ENCODE results near the gene ARHGAP28. TPM values are rescaled to one million over a fixed set of nuclear protein-coding genes. Genes with fewer than 3 reads are reported as not detected.

ARHGAP28 gene
- total RNA-seq, 1 experiment from 2014 or later: 0.41 TPM

- no peak for ATAC-seq
- Histone ChIP-seq H3K27me3 (ENCODE audit: control insufficient read depth, insufficient read depth, low read length) (no peaks in the 10 kb centered on the region), H3K9me3 (ENCODE audit: control insufficient read depth, insufficient read depth, low read depth, low read length) (no peaks in the 10 kb centered on the region), H3K4me3 (ENCODE audit: low read depth in 2 of 2, low read length in 2 of 2) (no peak overlapping the region), H3K4me1 (ENCODE audit: control insufficient read depth, insufficient read depth, low read length) (no peaks in the 10 kb centered on the region), H3K36me3 (ENCODE audit: control insufficient read depth, insufficient read depth, low read length) (no peaks in the 10 kb centered on the region), H3K27ac (ENCODE audit: low read length) (no peak overlapping the region)
- BruUV-seq (replicated peaks): no TSS peak
- intact Hi-C loops (cut with micrococcal nuclease; ENCODE audit: unreplicated experiment): no loop called here
- CTCF ChIA-PET: no interaction called here
- in situ Hi-C loops (cut with HindIII; ENCODE audit: low pct_unique_long_range_greater_than_20kb, low sequenced_read_pairs): no loop called here
- no peak for TF ChIP-seq SIN3A (IDR thresholded peaks at IDR 0.05; ENCODE audit: borderline replicate concordance, insufficient read depth, low read depth, low read length)
- TF ChIP-seq TCF7L2 (IDR thresholded peaks at IDR 0.05; ENCODE audit: low read depth, low read length): no peak
- TF ChIP-seq REST (IDR thresholded peaks at IDR 0.05; ENCODE audit: insufficient read depth in 1 of 2, low read depth in 2 of 2, low read length in 1 of 2): no peak
- no peak for DNase-seq (ENCODE audit: low read depth, low spot score)
- POLR2A ChIA-PET: no interaction called here
Measured at GRCh38 chr18:6784046-6784445, 54.5 kb downstream of the ARHGAP28 start.

GRCh38 chr18:6785001-6785400 lies 55.5 kb downstream of the ARHGAP28 start:
- intact Hi-C loops (cut with micrococcal nuclease; ENCODE audit: unreplicated experiment) (no loop called here), in situ Hi-C loops (cut with HindIII; ENCODE audit: low pct_unique_long_range_greater_than_20kb, low sequenced_read_pairs) (no loop called here)
- CTCF ChIA-PET: no interaction called here
- BruUV-seq (replicated peaks): no TSS peak
- DNase-seq (ENCODE audit: low read depth, low spot score) (no peak), ATAC-seq (no peak)
- Histone ChIP-seq H3K4me1 (ENCODE audit: control insufficient read depth, insufficient read depth, low read length) (no peaks in the 10 kb centered on the region), H3K9me3 (ENCODE audit: control insufficient read depth, insufficient read depth, low read depth, low read length) (no peaks in the 10 kb centered on the region), H3K36me3 (ENCODE audit: control insufficient read depth, insufficient read depth, low read length) (no peaks in the 10 kb centered on the region), H3K27ac (ENCODE audit: low read length) (no peak overlapping the region), H3K4me3 (ENCODE audit: low read depth in 2 of 2, low read length in 2 of 2) (no peak overlapping the region), H3K27me3 (ENCODE audit: control insufficient read depth, insufficient read depth, low read length) (no peaks in the 10 kb centered on the region)
- TF ChIP-seq, protein P1, sequence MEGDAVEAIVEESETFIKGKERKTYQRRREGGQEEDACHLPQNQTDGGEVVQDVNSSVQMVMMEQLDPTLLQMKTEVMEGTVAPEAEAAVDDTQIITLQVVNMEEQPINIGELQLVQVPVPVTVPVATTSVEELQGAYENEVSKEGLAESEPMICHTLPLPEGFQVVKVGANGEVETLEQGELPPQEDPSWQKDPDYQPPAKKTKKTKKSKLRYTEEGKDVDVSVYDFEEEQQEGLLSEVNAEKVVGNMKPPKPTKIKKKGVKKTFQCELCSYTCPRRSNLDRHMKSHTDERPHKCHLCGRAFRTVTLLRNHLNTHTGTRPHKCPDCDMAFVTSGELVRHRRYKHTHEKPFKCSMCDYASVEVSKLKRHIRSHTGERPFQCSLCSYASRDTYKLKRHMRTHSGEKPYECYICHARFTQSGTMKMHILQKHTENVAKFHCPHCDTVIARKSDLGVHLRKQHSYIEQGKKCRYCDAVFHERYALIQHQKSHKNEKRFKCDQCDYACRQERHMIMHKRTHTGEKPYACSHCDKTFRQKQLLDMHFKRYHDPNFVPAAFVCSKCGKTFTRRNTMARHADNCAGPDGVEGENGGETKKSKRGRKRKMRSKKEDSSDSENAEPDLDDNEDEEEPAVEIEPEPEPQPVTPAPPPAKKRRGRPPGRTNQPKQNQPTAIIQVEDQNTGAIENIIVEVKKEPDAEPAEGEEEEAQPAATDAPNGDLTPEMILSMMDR (IDR thresholded peaks at IDR 0.05): no peak
- POLR2A ChIA-PET: no interaction called here

- ChIA-PET POLR2A (no interaction called here), CTCF (no interaction called here)
- H3K27ac ChIP-seq (ENCODE audit: low read length): no peak overlapping the region
- H3K4me3 ChIP-seq (ENCODE audit: low read depth in 2 of 2, low read length in 2 of 2): no peak overlapping the region
- H3K4me1 ChIP-seq (ENCODE audit: control insufficient read depth, insufficient read depth, low read length): no peaks in the 10 kb centered on the region
- no TSS peak for BruUV-seq (replicated peaks)
- ATAC-seq: no peak
- H3K36me3 ChIP-seq (ENCODE audit: control insufficient read depth, insufficient read depth, low read length): no peaks in the 10 kb centered on the region
- H3K27me3 ChIP-seq (ENCODE audit: control insufficient read depth, insufficient read depth, low read length): no peaks in the 10 kb centered on the region
- TF ChIP-seq, protein P1 (IDR thresholded peaks at IDR 0.05): no peak
- TF ChIP-seq POLR2AphosphoS5 (IDR thresholded peaks at IDR 0.05; ENCODE audit: low read depth, low read length): no peak
- TF ChIP-seq TCF7L2 (IDR thresholded peaks at IDR 0.05; ENCODE audit: low read depth, low read length): no peak
- TF ChIP-seq SIN3A (IDR thresholded peaks at IDR 0.05; ENCODE audit: borderline replicate concordance, insufficient read depth, low read depth, low read length): no peak
- no peak for TF ChIP-seq REST (IDR thresholded peaks at IDR 0.05; ENCODE audit: insufficient read depth in 1 of 2, low read depth in 2 of 2, low read length in 1 of 2)
- in situ Hi-C loops (cut with HindIII; ENCODE audit: low pct_unique_long_range_greater_than_20kb, low sequenced_read_pairs): no loop called here
- H3K9me3 ChIP-seq (ENCODE audit: control insufficient read depth, insufficient read depth, low read depth, low read length): no peaks in the 10 kb centered on the region
- DNase-seq (ENCODE audit: low read depth, low spot score): no peak
- intact Hi-C loops (cut with micrococcal nuclease; ENCODE audit: unreplicated experiment): no loop called here
Measured at GRCh38 chr18:6785411-6785810, 55.9 kb downstream of the ARHGAP28 start.
